ENCODE measurements around the gene CEP112. TPM values are rescaled to one million over a fixed set of nuclear protein-coding genes. Genes with fewer than 3 reads are reported as not detected.
"Not testable (repeated sequence)": the region's sequence is repeated elsewhere in the genome, so short reads cannot be mapped to it uniquely, and the experiment has no call there.

The CEP112 gene
- total and polyA plus RNA-seq, 2 of the 13 experiments (the other 11 are each of a cell fraction or from before 2014, with no cell fraction given), result 1.2 to 3.4 TPM

DNA sequence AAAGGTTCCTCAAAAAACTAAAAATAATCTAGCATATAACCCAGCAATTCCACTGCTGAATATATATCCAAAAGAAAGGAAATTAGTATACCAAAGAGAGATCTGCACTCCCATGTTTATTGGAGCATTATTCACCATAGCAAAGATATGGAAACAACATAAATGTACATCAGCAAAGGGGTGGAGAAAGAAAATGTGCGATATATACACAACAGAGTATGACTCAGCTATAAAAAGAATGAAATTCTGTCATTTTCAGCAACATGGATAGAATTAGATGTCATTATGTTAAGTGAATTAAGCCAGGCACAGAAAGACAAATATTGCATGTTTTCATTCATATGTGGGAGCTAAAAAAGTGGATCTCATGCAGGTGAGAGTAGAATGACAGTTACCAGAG, 350.8 kb downstream of the CEP112 start:
- Histone ChIP-seq H2AFZ (ENCODE audit: low read length) (no peak overlapping the region), H3K36me3 (replicated peaks in 1 of 2; ENCODE audit: control insufficient read depth in 1 of 2, insufficient read depth in 2 of 2, low read length in 2 of 2) (no peaks in the 10 kb centered on the region), H3K79me2 (ENCODE audit: insufficient read depth, low read length) (no peaks in the 10 kb centered on the region), H3K4me2 (ENCODE audit: low read depth, low read length) (no peak overlapping the region), H3K4me3 (replicated peaks in 1 of 3; ENCODE audit: insufficient read depth in 1 of 3, low read depth in 2 of 3, low read length in 3 of 3) (no peak overlapping the region), H3K4me1 (ENCODE audit: insufficient read depth, low read length) (no peaks in the 10 kb centered on the region; the same call in 1 of the 2 replicates), H3K27ac (ENCODE audit: extremely low read length, insufficient read depth, low read length) (no peak overlapping the region), H3K9me3 (ENCODE audit: low read length) (peaks cover 7% of the 10 kb centered on the region), H3K27me3 (ENCODE audit: control insufficient read depth in 1 of 2, insufficient read depth in 2 of 2, low read length in 2 of 2) (no peaks in the 10 kb centered on the region), H4K20me1 (ENCODE audit: insufficient read depth, low read length) (no peaks in the 10 kb centered on the region), H3K9ac (ENCODE audit: insufficient read depth, low read depth, low read length) (no peak overlapping the region)
- no peak for ATAC-seq
- ChIA-PET CTCF (ENCODE audit: low intra/inter-chr PET ratio, low total read pairs) (no interaction called here), POLR2A (no interaction called here)
- WGBS (ENCODE audit: low lambda C conversion rate), result 15% methylated on average over 1 of the region's 1 CpG
- intact Hi-C loops (cut with micrococcal nuclease; ENCODE audit: unreplicated experiment), result no loop called here
- peak; percentile 31; the same call in 1 of the 2 replicates for TF ChIP-seq NFE2L2 (IDR thresholded peaks at IDR 0.05; ENCODE audit: low read length)
- TF ChIP-seq HNRNPH1 (optimal IDR thresholded peaks at IDR 0.05; ENCODE audit: low read depth, low read length), result no peak
- no peak for DNase-seq (ENCODE audit: low spot score)
- no TSS peak for BruUV-seq (replicated peaks)
- in situ Hi-C loops (cut with HindIII; ENCODE audit: extremely low pct_ligation_motif_present, low pct_unique_long_range_greater_than_20kb), result no loop called here
- no peak for FAIRE-seq

DNA sequence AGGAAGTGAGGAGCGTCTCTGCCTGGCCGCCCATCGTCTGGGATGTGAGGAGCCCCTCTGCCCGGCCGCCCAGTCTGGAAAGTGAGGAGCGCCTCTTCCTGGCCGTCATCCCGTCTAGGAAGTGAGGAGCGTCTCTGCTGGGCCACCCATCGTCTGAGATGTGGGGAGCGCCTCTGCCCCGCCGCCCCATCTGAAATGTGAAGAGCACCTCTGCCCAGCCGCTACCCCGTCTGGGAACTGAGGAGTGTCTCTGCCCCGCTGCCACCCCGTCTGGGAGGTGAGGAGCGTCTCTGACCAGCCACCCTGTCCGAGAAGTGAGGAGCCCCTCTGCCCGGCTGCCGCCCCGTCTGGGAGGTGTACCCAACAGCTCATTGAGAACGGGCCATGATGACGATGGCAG, 354.7 kb downstream of the CEP112 start:
- ATAC-seq, result not testable (repeated sequence)

DNA sequence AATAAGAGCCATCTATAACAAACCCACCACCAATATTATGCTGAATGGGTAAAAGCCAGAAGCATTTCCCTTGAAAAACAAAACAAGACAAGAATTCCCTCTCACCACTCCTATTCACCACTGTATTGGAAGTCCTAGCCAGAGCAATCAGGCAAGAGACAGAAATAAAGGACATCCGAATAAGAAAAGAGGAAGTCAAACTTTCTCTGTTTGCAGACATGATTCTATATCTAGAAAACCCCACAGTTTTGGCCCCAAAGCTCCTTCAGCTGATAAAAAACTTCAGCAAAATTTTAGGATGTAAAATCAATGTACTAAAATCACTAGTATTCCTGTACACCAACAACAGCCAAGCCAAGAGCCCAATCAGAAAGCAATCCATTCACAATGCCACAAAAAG, 358.7 kb downstream of the CEP112 start:
- DNase-seq (ENCODE audit: low spot score) (no peak), FAIRE-seq (no peak), ATAC-seq (no peak)
- Histone ChIP-seq H3K36me3 (replicated peaks in 1 of 2; ENCODE audit: control insufficient read depth in 1 of 2, insufficient read depth in 2 of 2, low read length in 2 of 2) (no peaks in the 10 kb centered on the region), H3K9ac (ENCODE audit: insufficient read depth, low read depth, low read length) (no peak overlapping the region), H3K4me3 (replicated peaks in 1 of 3; ENCODE audit: insufficient read depth in 1 of 3, low read depth in 2 of 3, low read length in 3 of 3) (no peak overlapping the region), H4K20me1 (ENCODE audit: insufficient read depth, low read length) (no peaks in the 10 kb centered on the region), H2AFZ (ENCODE audit: low read length) (no peak overlapping the region), H3K79me2 (ENCODE audit: insufficient read depth, low read length) (no peaks in the 10 kb centered on the region), H3K4me1 (ENCODE audit: insufficient read depth, low read length) (no peaks in the 10 kb centered on the region), H3K9me3 (ENCODE audit: low read length) (peaks cover 24% of the 10 kb centered on the region), H3K27me3 (ENCODE audit: control insufficient read depth in 1 of 2, insufficient read depth in 2 of 2, low read length in 2 of 2) (no peaks in the 10 kb centered on the region; a peak in 1 of 5 replicates), H3K27ac (ENCODE audit: extremely low read length, insufficient read depth, low read length) (no peak overlapping the region), H3K4me2 (ENCODE audit: low read depth, low read length) (no peak overlapping the region)
- ChIA-PET POLR2A (no interaction called here), CTCF (ENCODE audit: low intra/inter-chr PET ratio, low total read pairs) (no interaction called here)
- BruUV-seq (replicated peaks), result no TSS peak
- 17% methylated on average over 1 of the region's 1 CpG for WGBS (ENCODE audit: low lambda C conversion rate)
- TF ChIP-seq FOSL2 (CRISPR knock-in tag; IDR thresholded peaks at IDR 0.05) (no peak), ATF7 (IDR thresholded peaks at IDR 0.05) (0 out of 2 replicates have a peak, but pooled peaks have one; percentile 0), ATF7 (CRISPR knock-in tag; IDR thresholded peaks at IDR 0.05) (no peak)
- intact Hi-C loops (cut with micrococcal nuclease; ENCODE audit: unreplicated experiment) (no loop called here), in situ Hi-C loops (cut with HindIII; ENCODE audit: extremely low pct_ligation_motif_present, low pct_unique_long_range_greater_than_20kb) (no loop called here)

More for the DNA sequence above, 354.7 kb downstream of the CEP112 start:
- FAIRE-seq; H3K9ac ChIP-seq (ENCODE audit: insufficient read depth, low read depth, low read length); in situ Hi-C loops (cut with HindIII; ENCODE audit: extremely low pct_ligation_motif_present, low pct_unique_long_range_greater_than_20kb); H3K79me2 ChIP-seq (ENCODE audit: insufficient read depth, low read length); POLR2A ChIA-PET; H2AFZ ChIP-seq (ENCODE audit: low read length); H3K27me3 ChIP-seq (ENCODE audit: control insufficient read depth in 1 of 2, insufficient read depth in 2 of 2, low read length in 2 of 2); H3K4me1 ChIP-seq (ENCODE audit: insufficient read depth, low read length); CTCF ChIA-PET (ENCODE audit: low intra/inter-chr PET ratio, low total read pairs); DNase-seq (ENCODE audit: low spot score); H3K4me3 ChIP-seq (replicated peaks in 1 of 3; ENCODE audit: insufficient read depth in 1 of 3, low read depth in 2 of 3, low read length in 3 of 3); H3K27ac ChIP-seq (ENCODE audit: extremely low read length, insufficient read depth, low read length); BruUV-seq (replicated peaks); intact Hi-C loops (cut with micrococcal nuclease; ENCODE audit: unreplicated experiment); H3K36me3 ChIP-seq (replicated peaks in 1 of 2; ENCODE audit: control insufficient read depth in 1 of 2, insufficient read depth in 2 of 2, low read length in 2 of 2); H4K20me1 ChIP-seq (ENCODE audit: insufficient read depth, low read length); H3K4me2 ChIP-seq (ENCODE audit: low read depth, low read length): not testable (repeated sequence)
- 85% methylated on average over 15 of the region's 24 CpGs for WGBS (ENCODE audit: low lambda C conversion rate)
- H3K9me3 ChIP-seq (ENCODE audit: low read length), result peaks cover 24% of the 10 kb centered on the region

Data from HepG2 (cell line).